CD14-positive monocyte (primary cell): ENCODE results near the gene POPDC2. TPM values are rescaled to one million over a fixed set of nuclear protein-coding genes. Genes with fewer than 3 reads are reported as not detected.

Experiments used
- DNase-seq, 3 donors: peaks; one replicate each; pipeline ENCODE4 v3.0.0-alpha.2; 2011 to 2022
- H2AFZ ChIP-seq: 2 replicates; pipeline ENCODE4 v1.6.0; 2012; ENCODE audit warnings: mild to moderate bottlenecking, low read depth, low read length, inconsistent platforms; ENCODE audit not compliant: insufficient read depth, poor library complexity, severe bottlenecking
- H3K27ac ChIP-seq, 2 donors: 1 replicate in 1 of 2; 2 replicates in 1 of 2; pipeline ENCODE4 v1.5.1; 2012 to 2013; ENCODE audit warnings: low read length in 2 of 2, control low read depth in 1 of 2, inconsistent platforms in 1 of 2, low read depth in 1 of 2, mild to moderate bottlenecking in 1 of 2
- H3K27me3 ChIP-seq, 2 donors: one replicate each; pipeline versions ENCODE4 v1.6.0 to v1.6.1; 2011 to 2013; ENCODE audit warnings: low read length in 2 of 2; ENCODE audit not compliant: control insufficient read depth in 2 of 2, insufficient read depth in 2 of 2
- H3K36me3 ChIP-seq, 2 donors: replicated peaks in 1 of 2; 1 replicate in 1 of 2; 2 replicates in 1 of 2; pipeline versions ENCODE4 v1.5.1 to v1.6.1; 2012 to 2013; ENCODE audit warnings: low read length in 2 of 2, control low read depth in 1 of 2, inconsistent platforms in 1 of 2, mild to moderate bottlenecking in 1 of 2; ENCODE audit not compliant: insufficient read depth in 2 of 2, control insufficient read depth in 1 of 2
- H3K4me1 ChIP-seq, 2 donors: 1 replicate in 1 of 2; 2 replicates in 1 of 2; pipeline versions ENCODE4 v1.5.1 to v1.6.1; 2012 to 2013; ENCODE audit warnings: low read length in 2 of 2, control low read depth in 1 of 2, inconsistent platforms in 1 of 2, mild to moderate bottlenecking in 1 of 2, moderate library complexity in 1 of 2; ENCODE audit not compliant: insufficient read depth in 2 of 2, control insufficient read depth in 1 of 2
- H3K4me2 ChIP-seq: replicated peaks from 2 replicates; pipeline ENCODE3; 2012; ENCODE audit warnings: low read length, moderate library complexity, mild to moderate bottlenecking; ENCODE audit not compliant: poor library complexity, severe bottlenecking; ENCODE audit errors: extremely low read depth
- H3K4me3 ChIP-seq, 3 experiments: fragments of 200-600 bp in 1 of 3; sonication (generic) in 1 of 3; replicated peaks in 1 of 3; 1 replicate in 2 of 3; 2 replicates in 1 of 3; pipeline ENCODE4 v1.5.1; 2011 to 2013; ENCODE audit warnings: low read length in 3 of 3, mild to moderate bottlenecking in 3 of 3, control low read depth in 2 of 3, low read depth in 2 of 3, inconsistent platforms in 1 of 3, moderate library complexity in 1 of 3
- H3K79me2 ChIP-seq: 2 replicates; pipeline ENCODE4 v1.6.0; 2012; ENCODE audit warnings: mild to moderate bottlenecking, control low read depth, inconsistent platforms, low read length, moderate library complexity; ENCODE audit not compliant: insufficient read depth
- H3K9ac ChIP-seq: 2 replicates; pipeline ENCODE4 v1.6.0; 2017; ENCODE audit warnings: low read length, mild to moderate bottlenecking; ENCODE audit not compliant: insufficient read depth, poor library complexity, severe bottlenecking
- H3K9me3 ChIP-seq, 2 donors: replicated peaks in 1 of 2; 1 replicate in 1 of 2; 2 replicates in 1 of 2; pipeline versions ENCODE4 v1.5.1 to v1.6.1; 2012 to 2013; ENCODE audit warnings: low read length in 2 of 2, control low read depth in 1 of 2; ENCODE audit not compliant: control insufficient read depth in 1 of 2, insufficient read depth in 1 of 2
- H4K20me1 ChIP-seq: 2 replicates; pipeline ENCODE4 v1.6.0; 2012; ENCODE audit warnings: mild to moderate bottlenecking, low read length, control low read depth, moderate library complexity; ENCODE audit not compliant: insufficient read depth
- H3K27ac Mint-ChIP-seq, 7 donors: one replicate each; pipeline ENCODE4 v1.8.0; 2020; ENCODE audit warnings: mild to moderate bottlenecking in 7 of 7, mixed read lengths in 7 of 7, moderate library complexity in 6 of 7, inconsistent platforms in 2 of 7
- H3K27me3 Mint-ChIP-seq, 3 donors: one replicate each; pipeline ENCODE4 v1.8.0; 2021 to 2022; ENCODE audit warnings: low read depth in 3 of 3, mild to moderate bottlenecking in 3 of 3, mixed read lengths in 3 of 3, moderate library complexity in 3 of 3, inconsistent platforms in 1 of 3
- H3K36me3 Mint-ChIP-seq, 2 donors: one replicate each; pipeline ENCODE4 v1.8.0; 2020; ENCODE audit warnings: mixed read lengths in 2 of 2, inconsistent platforms in 1 of 2, mild to moderate bottlenecking in 1 of 2
- H3K4me1 Mint-ChIP-seq: one replicate; pipeline ENCODE4 v1.8.0; 2020; ENCODE audit warnings: mild to moderate bottlenecking, mixed read lengths
- H3K4me3 Mint-ChIP-seq, 2 donors: one replicate each; pipeline ENCODE4 v1.8.0; 2020; ENCODE audit warnings: mild to moderate bottlenecking in 2 of 2, mixed read lengths in 2 of 2, moderate library complexity in 1 of 2
- H3K9me3 Mint-ChIP-seq, 7 donors: one replicate each; pipeline ENCODE4 v1.8.0; 2020 to 2022; ENCODE audit warnings: mixed read lengths in 7 of 7, mild to moderate bottlenecking in 6 of 7, moderate library complexity in 6 of 7, inconsistent platforms in 2 of 7
- CTCF ChIP-seq: fragments of 200-600 bp; IDR thresholded peaks from one replicate; pipeline ENCODE4 v1.8.0; 2022; ENCODE audit warnings: antibody characterized with exemption, mild to moderate bottlenecking
- WGBS: methylation state at CpG from one replicate; pipeline ENCODE4 v1.1.5; 2013; ENCODE audit warnings: missing lambda C conversion rate; ENCODE audit not compliant: insufficient coverage; 5-methylcytosine and 5-hydroxymethylcytosine counted together
- intact Hi-C, 2 donors: fragments of 100-400 bp; cut with micrococcal nuclease; formaldehyde crosslinking; loops; one replicate each; pipeline versions ENCODE4 v1.15.0 to v1.15.1; 2023
- polyA plus RNA-seq, 3 donors: library from polyadenylated mRNA; depleted of rRNA in 1 of 3; unstranded in 2 of 3; stranded (reverse) in 1 of 3; fragments of 300-500 nt in 2 of 3; fragments of >200 nt in 1 of 3; fragmentation: Illumina TruSeq in 2 of 3; gene quantifications; 1 replicate in 2 of 3; 2 replicates in 1 of 3; pipeline ENCODE4 v1.2.3, GENCODE V29; 2012 to 2021

POPDC2 gene
- polyA plus RNA-seq, 3 donors, result 0.58 to 6.7 (median 0.63) TPM

DNA sequence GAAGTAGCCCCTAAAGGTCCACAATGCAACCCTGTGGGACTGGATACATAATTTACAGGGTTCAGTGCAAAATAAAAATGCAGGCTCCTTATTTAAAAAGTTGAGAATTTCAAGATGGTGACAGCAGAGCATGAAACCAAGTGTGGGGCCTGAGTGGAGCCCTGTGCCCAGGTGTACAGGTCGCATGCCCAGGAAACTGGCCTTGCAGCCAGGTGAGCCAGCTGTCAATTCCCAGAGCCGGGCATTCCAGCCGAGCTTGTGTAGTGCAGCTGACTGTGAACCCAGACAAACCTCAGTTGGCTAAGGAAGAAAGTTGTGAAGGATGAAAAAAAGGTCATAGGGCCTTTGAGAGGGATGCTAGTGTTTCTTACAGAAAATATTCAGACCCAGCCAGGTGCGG is 27.6 kb downstream of the POPDC2 start:
- 77% methylated on average over 4 of the region's 4 CpGs for WGBS
- H3K27ac Mint-ChIP-seq, result peak overlapping the region in 1 of 7 donors; percentile 98
- no peak overlapping the region for H3K4me3 Mint-ChIP-seq
- H3K4me1 Mint-ChIP-seq, result peaks cover 69% of the 10 kb centered on the region
- Histone ChIP-seq H2AFZ (no peak overlapping the region), H3K27ac (peak overlapping the region in 1 of 2 donors; percentile 93), H3K9ac (no peak overlapping the region), H4K20me1 (no peaks in the 10 kb centered on the region), H3K9me3 (no peaks in the 10 kb centered on the region), H3K4me3 (no peak overlapping the region), H3K4me2 (no peak overlapping the region), H3K27me3 (no peaks in the 10 kb centered on the region), H3K36me3 (no peaks in the 10 kb centered on the region), H3K79me2 (no peaks in the 10 kb centered on the region), H3K4me1 (peaks cover 68 to 71% of the 10 kb centered on the region in 2 donors)
- no peak for TF ChIP-seq CTCF
- peaks cover 0 to 10% (median 2%) of the 10 kb centered on the region in 3 donors for H3K27me3 Mint-ChIP-seq
- DNase-seq, result no peak
- peaks cover 0 to 4% (median 0%) of the 10 kb centered on the region in 7 donors for H3K9me3 Mint-ChIP-seq
- intact Hi-C loops, result no loop called here
- peaks cover 3 to 4% of the 10 kb centered on the region in 2 donors for H3K36me3 Mint-ChIP-seq

- H3K4me3 Mint-ChIP-seq, result no peak overlapping the region
- Histone ChIP-seq H4K20me1 (no peaks in the 10 kb centered on the region), H3K27me3 (no peaks in the 10 kb centered on the region), H3K4me2 (no peak overlapping the region), H3K4me1 (peaks cover 68 to 71% of the 10 kb centered on the region in 2 donors), H3K4me3 (no peak overlapping the region), H3K79me2 (no peaks in the 10 kb centered on the region), H2AFZ (no peak overlapping the region), H3K9me3 (no peaks in the 10 kb centered on the region), H3K27ac (peak overlapping the region in 1 of 2 donors; percentile 93), H3K36me3 (no peaks in the 10 kb centered on the region), H3K9ac (no peak overlapping the region)
- peaks cover 0 to 6% of the 10 kb centered on the region in 2 donors for H3K36me3 Mint-ChIP-seq
- H3K9me3 Mint-ChIP-seq, result peaks cover 0 to 5% (median 0%) of the 10 kb centered on the region in 7 donors
- intact Hi-C loops, result no loop called here
- peak overlapping the region in 5 of 7 donors; percentile 88 to 99 (median 95) for H3K27ac Mint-ChIP-seq
- WGBS, result 100% methylated on average over 1 of the region's 4 CpGs
- H3K4me1 Mint-ChIP-seq, result peaks cover 69% of the 10 kb centered on the region
- H3K27me3 Mint-ChIP-seq, result peaks cover 0 to 6% (median 2%) of the 10 kb centered on the region in 3 donors
- DNase-seq, result peak in 2 of 3 donors; percentile 31 to 41
- TF ChIP-seq CTCF, result no peak
Measured at GRCh38 chr3:119632216-119632615, 28.2 kb downstream of the POPDC2 start.
